GM19397 (cell line): ENCODE data around the gene TP53AIP1.
A peak's percentile ranks its signal among the peaks of the same experiment; 100 is the strongest.

Experiments used
- ATAC-seq: cut with Tn5 transposase; IDR thresholded peaks from one replicate; pipeline ENCODE4 v1.9.1; 2021; ENCODE audit warnings: mild to moderate bottlenecking, moderate library complexity; ENCODE audit not compliant: unreplicated experiment

TP53AIP1 gene

GRCh38 chr11:128942817-128943427 is at the start of gene TP53AIP1:
TSS of gene TP53AIP1 (minus strand) at chr11:128942871. CDS start at chr11:128937818, 5,053 bp downstream.
- no peak for ATAC-seq

- ATAC-seq: no peak
Observed at GRCh38 chr11:128988242-128988970, 45.7 kb upstream of the TP53AIP1 start.

- no peak for ATAC-seq
Observed at GRCh38 chr11:128985880-128986279, 43.2 kb upstream of the TP53AIP1 start.

GRCh38 chr11:128983023-128983422 is 40.4 kb upstream of the TP53AIP1 start:
- ATAC-seq: no peak

- ATAC-seq: no peak
Observed at GRCh38 chr11:128981254-128981653, 38.6 kb upstream of the TP53AIP1 start.

GRCh38 chr11:128970598-128971190 is 28.0 kb upstream of the TP53AIP1 start:
- no peak for ATAC-seq

GRCh38 chr11:128968916-128969315 is 26.2 kb upstream of the TP53AIP1 start:
- ATAC-seq: no peak

- ATAC-seq: no peak
Observed at GRCh38 chr11:128967578-128967977, 24.9 kb upstream of the TP53AIP1 start.

GRCh38 chr11:128965485-128965884 is 22.8 kb upstream of the TP53AIP1 start:
- peak; percentile 90 for ATAC-seq

- ATAC-seq: no peak
Observed at GRCh38 chr11:128964463-128964930, 21.8 kb upstream of the TP53AIP1 start.

GRCh38 chr11:128963744-128964325 is 21.2 kb upstream of the TP53AIP1 start:
- ATAC-seq: no peak

GRCh38 chr11:128962896-128963295 is 20.2 kb upstream of the TP53AIP1 start:
- no peak for ATAC-seq

GRCh38 chr11:128961645-128962044 is 19.0 kb upstream of the TP53AIP1 start:
- ATAC-seq: no peak

- ATAC-seq: no peak
Observed at GRCh38 chr11:128957202-128957482, 14.5 kb upstream of the TP53AIP1 start.

- no peak for ATAC-seq
Observed at GRCh38 chr11:128956401-128957201, 13.9 kb upstream of the TP53AIP1 start.

GRCh38 chr11:128955636-128956035 is 13.0 kb upstream of the TP53AIP1 start:
- ATAC-seq: no peak

- ATAC-seq: no peak
Observed at GRCh38 chr11:128953151-128953550, 10.5 kb upstream of the TP53AIP1 start.

GRCh38 chr11:128949791-128950454 is 7.3 kb upstream of the TP53AIP1 start:
- no peak for ATAC-seq

- no peak for ATAC-seq
Observed at GRCh38 chr11:128948583-128948982, 5.9 kb upstream of the TP53AIP1 start.

- no peak for ATAC-seq
Observed at GRCh38 chr11:128947773-128948172, 5.1 kb upstream of the TP53AIP1 start.

GRCh38 chr11:128946648-128947047 is 4.0 kb upstream of the TP53AIP1 start:
- ATAC-seq: no peak
